Mesendoderm (in vitro differentiated cells): ENCODE results near the gene CNNM4.

Source experiments
- DNase-seq: peaks from one replicate; pipeline ENCODE4 v3.0.0; 2013
- H2AK5ac ChIP-seq: 2 replicates; pipeline ENCODE4 v1.6.1; 2013; ENCODE audit warnings: low read length, inconsistent platforms
- H2BK120ac ChIP-seq: 2 replicates; pipeline ENCODE4 v1.6.1; 2013; ENCODE audit warnings: low read depth, mild to moderate bottlenecking, low read length, moderate library complexity, mixed read lengths
- H2BK15ac ChIP-seq: replicated peaks from 2 replicates; pipeline ENCODE4 v1.6.1; 2013; ENCODE audit warnings: low read depth, mild to moderate bottlenecking, moderate library complexity
- H2BK5ac ChIP-seq: 2 replicates; pipeline ENCODE4 v1.6.1; 2013; ENCODE audit warnings: low read length, inconsistent platforms
- H3K18ac ChIP-seq: 2 replicates; pipeline ENCODE4 v1.6.1; 2013; ENCODE audit warnings: mild to moderate bottlenecking, low read length, mixed read lengths
- H3K23ac ChIP-seq: one replicate; pipeline ENCODE4 v1.6.1; 2013; ENCODE audit warnings: low read length
- H3K27ac ChIP-seq: 2 replicates; pipeline ENCODE4 v1.5.1; 2013; ENCODE audit warnings: low read depth, mild to moderate bottlenecking, inconsistent platforms, low read length, moderate library complexity
- H3K27me3 ChIP-seq: 2 replicates; pipeline ENCODE4 v1.6.1; 2013; ENCODE audit warnings: low read length, control low read depth, mild to moderate bottlenecking, inconsistent platforms; ENCODE audit not compliant: insufficient read depth, poor library complexity
- H3K36me3 ChIP-seq: 2 replicates; pipeline ENCODE4 v1.6.1; 2013; ENCODE audit warnings: low read length, inconsistent platforms; ENCODE audit not compliant: control insufficient read depth, insufficient read depth
- H3K4ac ChIP-seq: one replicate; pipeline ENCODE4 v1.6.1; 2013; ENCODE audit warnings: low read depth, mild to moderate bottlenecking, low read length, moderate library complexity
- H3K4me1 ChIP-seq: 2 replicates; pipeline ENCODE4 v1.6.1; 2013; ENCODE audit warnings: low read depth, low read length, inconsistent platforms; ENCODE audit not compliant: control insufficient read depth
- H3K4me2 ChIP-seq: 2 replicates; pipeline ENCODE4 v1.6.1; 2013; ENCODE audit warnings: low read length
- H3K4me3 ChIP-seq: 2 replicates; pipeline ENCODE4 v1.5.1; 2013; ENCODE audit warnings: mild to moderate bottlenecking, low read length
- H3K56ac ChIP-seq: one replicate; pipeline ENCODE4 v1.6.1; 2013; ENCODE audit warnings: low read length
- H3K79me1 ChIP-seq: 2 replicates; pipeline ENCODE4 v1.6.1; 2013; ENCODE audit warnings: low read length, inconsistent platforms
- H3K79me2 ChIP-seq: 2 replicates; pipeline ENCODE4 v1.6.1; 2013; ENCODE audit warnings: mild to moderate bottlenecking, low read length; ENCODE audit not compliant: control insufficient read depth, insufficient read depth
- H3K9ac ChIP-seq: 2 replicates; pipeline ENCODE4 v1.6.1; 2013; ENCODE audit warnings: low read length, inconsistent platforms
- H4K5ac ChIP-seq: one replicate; pipeline ENCODE4 v1.6.1; 2013; ENCODE audit warnings: low read length
- H4K8ac ChIP-seq: one replicate; pipeline ENCODE4 v1.6.1; 2013; ENCODE audit warnings: low read depth, mild to moderate bottlenecking, control low read depth, low read length, moderate library complexity
- WGBS: extraction: QIAGEN DNeasy Blood & Tissue Kit; methylation state at CpG from one replicate; pipeline ENCODE4 v1.1.7; 2013; ENCODE audit warnings: low lambda C conversion rate, missing lambda C conversion rate; ENCODE audit not compliant: insufficient coverage; ENCODE audit errors: extremely low coverage; 5-methylcytosine and 5-hydroxymethylcytosine counted together

CNNM4 gene

GRCh38 chr2:96727431-96727830 is 33.3 kb upstream of the CNNM4 start:
- Histone ChIP-seq H4K5ac (no peak overlapping the region), H4K8ac (no peak overlapping the region), H3K27me3 (no peaks in the 10 kb centered on the region), H3K23ac (no peak overlapping the region), H3K4ac (no peak overlapping the region), H3K27ac (no peak overlapping the region), H3K56ac (no peak overlapping the region), H3K79me1 (no peaks in the 10 kb centered on the region), H3K9ac (no peak overlapping the region), H2AK5ac (no peak overlapping the region), H2BK15ac (no peak overlapping the region), H3K36me3 (peaks cover 9% of the 10 kb centered on the region), H3K4me3 (no peak overlapping the region), H2BK120ac (no peak overlapping the region), H3K4me1 (no peaks in the 10 kb centered on the region), H2BK5ac (no peak overlapping the region), H3K4me2 (no peak overlapping the region), H3K79me2 (no peaks in the 10 kb centered on the region), H3K18ac (no peak overlapping the region)
- DNase-seq = no peak
- no CpG with 5 or more reads among the region's 5 CpGs for WGBS

GRCh38 chr2:96729748-96730147 is 31.0 kb upstream of the CNNM4 start:
- Histone ChIP-seq H4K8ac (no peak overlapping the region), H3K4me1 (no peaks in the 10 kb centered on the region), H3K18ac (no peak overlapping the region), H3K27ac (no peak overlapping the region), H3K79me2 (no peaks in the 10 kb centered on the region), H2BK5ac (no peak overlapping the region), H3K79me1 (no peaks in the 10 kb centered on the region), H3K23ac (no peak overlapping the region), H3K56ac (no peak overlapping the region), H2BK120ac (no peak overlapping the region), H2BK15ac (no peak overlapping the region), H3K4me3 (no peak overlapping the region), H3K36me3 (peaks cover 11% of the 10 kb centered on the region), H3K4ac (no peak overlapping the region), H2AK5ac (no peak overlapping the region), H3K27me3 (no peaks in the 10 kb centered on the region), H3K9ac (no peak overlapping the region), H3K4me2 (no peak overlapping the region), H4K5ac (no peak overlapping the region)
- WGBS = no CpG with 5 or more reads among the region's 7 CpGs
- no peak for DNase-seq

- H2BK120ac ChIP-seq = no peak overlapping the region
- H3K36me3 ChIP-seq = peaks cover 11% of the 10 kb centered on the region
- H3K27ac ChIP-seq = no peak overlapping the region
- H3K27me3 ChIP-seq = no peaks in the 10 kb centered on the region
- no peak overlapping the region for H4K5ac ChIP-seq
- no peak overlapping the region for H2BK5ac ChIP-seq
- no peak overlapping the region for H3K56ac ChIP-seq
- H3K23ac ChIP-seq = no peak overlapping the region
- H3K4ac ChIP-seq = no peak overlapping the region
- no peak overlapping the region for H3K18ac ChIP-seq
- H3K4me2 ChIP-seq = no peak overlapping the region
- H3K79me2 ChIP-seq = no peaks in the 10 kb centered on the region
- no peak overlapping the region for H3K9ac ChIP-seq
- no peak overlapping the region for H2BK15ac ChIP-seq
- no CpG with 5 or more reads among the region's 2 CpGs for WGBS
- DNase-seq = no peak
- H3K79me1 ChIP-seq = no peaks in the 10 kb centered on the region
- no peak overlapping the region for H2AK5ac ChIP-seq
- no peak overlapping the region for H3K4me3 ChIP-seq
- no peaks in the 10 kb centered on the region for H3K4me1 ChIP-seq
- no peak overlapping the region for H4K8ac ChIP-seq
Measured at GRCh38 chr2:96730212-96730611, 30.5 kb upstream of the CNNM4 start.

DNA sequence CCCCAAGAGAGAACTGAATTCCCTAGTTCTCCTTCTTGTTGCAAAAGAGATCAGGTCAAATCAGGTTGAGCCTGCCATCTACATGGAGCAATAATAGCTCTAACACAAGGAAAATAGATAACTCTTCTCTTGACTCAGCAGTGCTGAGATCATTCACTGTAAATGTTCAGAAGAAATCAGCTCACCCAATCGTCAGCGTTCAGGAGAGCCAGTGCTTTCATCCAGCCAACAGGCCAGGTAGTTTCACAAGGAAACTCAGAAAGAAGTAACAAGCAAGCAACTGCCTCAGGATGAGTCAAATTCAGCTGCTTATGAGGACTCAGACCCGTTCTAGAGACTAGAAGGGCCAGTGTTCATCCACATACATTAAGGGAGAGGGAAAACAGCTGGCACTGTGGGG is 26.8 kb upstream of the CNNM4 start:
- H3K79me2 ChIP-seq = peaks cover 5% of the 10 kb centered on the region
- no peak overlapping the region for H2BK15ac ChIP-seq
- peaks cover 6% of the 10 kb centered on the region for H3K79me1 ChIP-seq
- no peak overlapping the region for H4K8ac ChIP-seq
- no peak for DNase-seq
- no peak overlapping the region for H2AK5ac ChIP-seq
- no peaks in the 10 kb centered on the region for H3K27me3 ChIP-seq
- H3K36me3 ChIP-seq = peaks cover 9% of the 10 kb centered on the region
- H2BK5ac ChIP-seq = no peak overlapping the region
- no peak overlapping the region for H3K27ac ChIP-seq
- no peak overlapping the region for H4K5ac ChIP-seq
- no peak overlapping the region for H3K4me2 ChIP-seq
- H3K56ac ChIP-seq = no peak overlapping the region
- WGBS = no CpG with 5 or more reads among the region's 3 CpGs
- no peak overlapping the region for H3K18ac ChIP-seq
- no peak overlapping the region for H3K9ac ChIP-seq
- H2BK120ac ChIP-seq = no peak overlapping the region
- H3K4me3 ChIP-seq = no peak overlapping the region
- no peaks in the 10 kb centered on the region for H3K4me1 ChIP-seq
- no peak overlapping the region for H3K23ac ChIP-seq
- H3K4ac ChIP-seq = no peak overlapping the region

GRCh38 chr2:96734880-96735583 is 25.7 kb upstream of the CNNM4 start:
- Histone ChIP-seq H3K79me2 (peaks cover 9% of the 10 kb centered on the region), H2BK5ac (no peak overlapping the region), H3K18ac (no peak overlapping the region), H2BK15ac (no peak overlapping the region), H3K27me3 (no peaks in the 10 kb centered on the region), H3K79me1 (peaks cover 9% of the 10 kb centered on the region), H3K4me2 (no peak overlapping the region), H3K23ac (no peak overlapping the region), H4K5ac (no peak overlapping the region), H3K4me1 (no peaks in the 10 kb centered on the region), H2BK120ac (no peak overlapping the region), H3K4me3 (no peak overlapping the region), H3K9ac (no peak overlapping the region), H3K56ac (no peak overlapping the region), H3K4ac (no peak overlapping the region), H3K36me3 (peaks cover 9% of the 10 kb centered on the region), H2AK5ac (no peak overlapping the region), H4K8ac (no peak overlapping the region), H3K27ac (no peak overlapping the region)
- WGBS = no CpG with 5 or more reads among the region's 8 CpGs
- no peak for DNase-seq

DNA sequence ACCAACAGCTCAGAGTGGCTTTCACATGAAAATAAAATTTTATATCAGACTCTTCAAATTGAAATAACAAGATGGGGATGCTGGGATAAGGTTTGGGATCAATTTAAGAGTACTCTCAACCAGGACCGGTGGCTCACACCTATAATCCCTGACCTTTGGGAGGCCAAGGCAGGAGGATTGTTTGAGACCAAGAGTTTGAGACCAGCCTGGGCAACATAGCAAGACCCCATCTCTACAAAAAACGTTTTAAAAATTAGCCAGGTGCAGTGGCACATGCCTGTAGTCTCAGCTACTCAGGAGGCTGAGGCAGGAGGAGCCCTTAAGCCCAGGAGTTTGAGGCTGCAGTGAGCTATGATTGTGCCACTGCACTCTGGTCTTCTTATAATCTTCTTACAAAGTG is 23.5 kb upstream of the CNNM4 start:
- DNase-seq = no peak
- H2BK5ac ChIP-seq = no peak overlapping the region
- H3K18ac ChIP-seq = no peak overlapping the region

More for the DNA sequence above, 23.5 kb upstream of the CNNM4 start:
- Histone ChIP-seq H3K56ac (no peak overlapping the region), H2AK5ac (no peak overlapping the region), H3K27me3 (no peaks in the 10 kb centered on the region), H4K5ac (no peak overlapping the region), H3K79me2 (peaks cover 9% of the 10 kb centered on the region), H3K4me2 (no peak overlapping the region), H3K4me3 (no peak overlapping the region), H3K27ac (no peak overlapping the region), H3K79me1 (peaks cover 9% of the 10 kb centered on the region), H4K8ac (no peak overlapping the region), H3K23ac (no peak overlapping the region), H2BK15ac (no peak overlapping the region), H3K36me3 (peaks cover 3% of the 10 kb centered on the region), H3K4me1 (no peaks in the 10 kb centered on the region), H3K4ac (no peak overlapping the region), H3K9ac (no peak overlapping the region), H2BK120ac (no peak overlapping the region)
- no CpG with 5 or more reads among the region's 2 CpGs for WGBS
